Measurements from ENCODE around the gene ZDHHC18.
A peak's percentile ranks its signal among the peaks of the same experiment; 100 is the strongest.
"Not testable (repeated sequence)": the region's sequence is repeated elsewhere in the genome, so short reads cannot be mapped to it uniquely, and the experiment has no call there.

Gene ZDHHC18

GRCh38 chr1:26791148-26791547, 35.3 kb upstream of the ZDHHC18 start:
- DNase-seq (ENCODE audit: low spot score) = no peak

- no peak for DNase-seq (ENCODE audit: low spot score)
These were observed 34.9 kb upstream of the ZDHHC18 start for GRCh38 chr1:26791626-26792025.

- no peak for DNase-seq (ENCODE audit: low spot score)
These were observed 33.6 kb upstream of the ZDHHC18 start for GRCh38 chr1:26792924-26793323.

- DNase-seq (ENCODE audit: low spot score) = no peak
These were observed 32.1 kb upstream of the ZDHHC18 start for GRCh38 chr1:26794391-26794790.

GRCh38 chr1:26797627-26798026, 28.9 kb upstream of the ZDHHC18 start:
- no peak for DNase-seq (ENCODE audit: low spot score)

GRCh38 chr1:26799479-26800142, 26.9 kb upstream of the ZDHHC18 start:
- no peak for DNase-seq (ENCODE audit: low spot score)

GRCh38 chr1:26803932-26804331, 22.6 kb upstream of the ZDHHC18 start:
- DNase-seq (ENCODE audit: low spot score) = not testable (repeated sequence)

- DNase-seq (ENCODE audit: low spot score) = peak; percentile 79
These were observed 16.4 kb upstream of the ZDHHC18 start for GRCh38 chr1:26810105-26810504.

- no peak for DNase-seq (ENCODE audit: low spot score)
These were observed 15.4 kb upstream of the ZDHHC18 start for GRCh38 chr1:26811057-26811456.

- no peak for DNase-seq (ENCODE audit: low spot score)
These were observed 14.8 kb upstream of the ZDHHC18 start for GRCh38 chr1:26811708-26812107.

- DNase-seq (ENCODE audit: low spot score) = no peak
These were observed 12.1 kb upstream of the ZDHHC18 start for GRCh38 chr1:26814377-26814776.

- DNase-seq (ENCODE audit: low spot score) = no peak
These were observed 11.6 kb upstream of the ZDHHC18 start for GRCh38 chr1:26814893-26815292.

GRCh38 chr1:26820784-26821269, 5.7 kb upstream of the ZDHHC18 start:
- no peak for DNase-seq (ENCODE audit: low spot score)

- no peak for DNase-seq (ENCODE audit: low spot score)
These were observed 3.6 kb upstream of the ZDHHC18 start for GRCh38 chr1:26822737-26823395.

GRCh38 chr1:26824731-26825130, 1.8 kb upstream of the ZDHHC18 start:
- DNase-seq (ENCODE audit: low spot score) = no peak

- no peak for DNase-seq (ENCODE audit: low spot score)
These were observed 667 bp downstream of the ZDHHC18 start for GRCh38 chr1:26827106-26827604.

- DNase-seq (ENCODE audit: low spot score) = no peak
These were observed 1.2 kb downstream of the ZDHHC18 start for GRCh38 chr1:26827663-26828062.

- DNase-seq (ENCODE audit: low spot score) = no peak
These were observed 2.0 kb downstream of the ZDHHC18 start for GRCh38 chr1:26828411-26828991.

GRCh38 chr1:26829184-26829911, 2.9 kb downstream of the ZDHHC18 start:
- DNase-seq (ENCODE audit: low spot score) = no peak

- DNase-seq (ENCODE audit: low spot score) = no peak
These were observed 4.6 kb downstream of the ZDHHC18 start for GRCh38 chr1:26831059-26831458.

GRCh38 chr1:26831546-26832248, 5.2 kb downstream of the ZDHHC18 start:
- DNase-seq (ENCODE audit: low spot score) = no peak
